Measurements from ENCODE around the gene MYO5B.

Gene MYO5B

DNA sequence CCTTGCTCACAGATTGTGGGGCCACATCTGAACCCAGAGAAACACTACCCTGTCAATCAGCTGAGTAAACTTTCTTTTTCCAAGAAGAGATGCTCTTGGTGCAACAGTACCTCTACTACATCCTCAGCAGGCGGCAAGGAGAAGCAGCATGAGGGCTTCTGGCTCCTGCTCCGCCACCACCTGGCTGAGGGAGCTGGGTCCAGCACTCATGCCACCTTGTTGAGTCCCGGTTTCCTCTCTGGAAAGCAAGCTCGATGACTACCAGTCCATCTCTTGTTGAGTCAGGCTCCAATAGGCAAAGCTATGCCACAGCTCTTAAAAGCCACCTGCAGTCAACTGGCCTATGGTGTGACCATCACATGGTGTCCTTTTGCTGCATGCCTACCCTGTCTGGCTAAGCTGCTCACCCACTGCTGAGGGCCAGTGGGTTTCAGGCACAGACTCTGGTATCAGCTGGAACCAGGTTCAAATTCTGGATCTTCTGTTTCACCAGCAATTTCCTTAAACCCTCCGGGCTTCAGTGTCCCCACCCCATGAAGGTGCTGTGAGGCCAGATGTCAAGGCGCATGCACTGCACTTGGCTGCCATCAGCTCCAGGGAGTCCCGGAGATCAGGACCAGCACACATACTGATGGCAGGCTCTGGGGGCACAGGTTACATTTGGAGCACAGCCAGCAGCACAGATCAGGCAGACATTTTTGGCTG, 339.1 kb downstream of the MYO5B start:
- no peak overlapping the region for H3K27ac ChIP-seq (ENCODE audit: low read depth, low read length)
- no peaks in the 10 kb centered on the region for H3K36me3 ChIP-seq (ENCODE audit: control insufficient read depth, insufficient read depth, low read length)
- H3K4me3 ChIP-seq (ENCODE audit: low read depth, low read length): no peak overlapping the region
- no peaks in the 10 kb centered on the region for H3K9me3 ChIP-seq (ENCODE audit: control insufficient read depth, insufficient read depth, low read depth, low read length)
- H3K4me1 ChIP-seq (ENCODE audit: control insufficient read depth, insufficient read depth, low read length): peaks cover 8% of the 10 kb centered on the region
- H3K9ac ChIP-seq (ENCODE audit: low read length): no peak overlapping the region
- no peaks in the 10 kb centered on the region for H3K27me3 ChIP-seq (ENCODE audit: control insufficient read depth, insufficient read depth, low read length)

GRCh38 chr18:49854681-49855080, 340.3 kb downstream of the MYO5B start:
- H3K9ac ChIP-seq (ENCODE audit: low read length): no peak overlapping the region
- H3K27ac ChIP-seq (ENCODE audit: low read depth, low read length): no peak overlapping the region
- peaks cover 15% of the 10 kb centered on the region for H3K4me1 ChIP-seq (ENCODE audit: control insufficient read depth, insufficient read depth, low read length)
- no peak overlapping the region for H3K4me3 ChIP-seq (ENCODE audit: low read depth, low read length)
- no peaks in the 10 kb centered on the region for H3K9me3 ChIP-seq (ENCODE audit: control insufficient read depth, insufficient read depth, low read depth, low read length)
- H3K36me3 ChIP-seq (ENCODE audit: control insufficient read depth, insufficient read depth, low read length): no peaks in the 10 kb centered on the region
- H3K27me3 ChIP-seq (ENCODE audit: control insufficient read depth, insufficient read depth, low read length): no peaks in the 10 kb centered on the region

DNA sequence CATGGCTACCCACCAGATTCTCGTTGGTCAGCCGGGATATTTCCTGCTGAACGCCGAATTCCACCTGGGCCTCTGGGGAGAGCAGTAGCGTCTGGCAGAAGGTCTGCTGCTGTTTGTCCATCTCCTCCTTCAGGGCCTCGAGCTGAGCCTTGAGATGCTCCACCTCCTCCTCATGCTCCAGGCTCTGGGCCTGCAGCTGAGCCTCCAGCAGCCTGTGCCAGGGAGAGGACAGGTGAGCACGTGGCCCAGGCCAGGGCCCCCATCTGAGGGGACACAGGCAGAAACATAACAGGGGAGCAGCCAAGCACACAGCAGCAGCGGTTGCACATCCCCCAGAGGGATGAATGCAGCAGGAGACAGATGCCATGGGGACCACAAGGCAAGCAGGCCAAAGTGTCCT, 341.5 kb downstream of the MYO5B start:
- Histone ChIP-seq H3K36me3 (ENCODE audit: control insufficient read depth, insufficient read depth, low read length) (no peaks in the 10 kb centered on the region), H3K4me3 (ENCODE audit: low read depth, low read length) (no peak overlapping the region), H3K4me1 (ENCODE audit: control insufficient read depth, insufficient read depth, low read length) (peaks cover 19% of the 10 kb centered on the region), H3K9me3 (ENCODE audit: control insufficient read depth, insufficient read depth, low read depth, low read length) (no peaks in the 10 kb centered on the region), H3K9ac (ENCODE audit: low read length) (no peak overlapping the region), H3K27me3 (ENCODE audit: control insufficient read depth, insufficient read depth, low read length) (no peaks in the 10 kb centered on the region), H3K27ac (ENCODE audit: low read depth, low read length) (no peak overlapping the region)

DNA sequence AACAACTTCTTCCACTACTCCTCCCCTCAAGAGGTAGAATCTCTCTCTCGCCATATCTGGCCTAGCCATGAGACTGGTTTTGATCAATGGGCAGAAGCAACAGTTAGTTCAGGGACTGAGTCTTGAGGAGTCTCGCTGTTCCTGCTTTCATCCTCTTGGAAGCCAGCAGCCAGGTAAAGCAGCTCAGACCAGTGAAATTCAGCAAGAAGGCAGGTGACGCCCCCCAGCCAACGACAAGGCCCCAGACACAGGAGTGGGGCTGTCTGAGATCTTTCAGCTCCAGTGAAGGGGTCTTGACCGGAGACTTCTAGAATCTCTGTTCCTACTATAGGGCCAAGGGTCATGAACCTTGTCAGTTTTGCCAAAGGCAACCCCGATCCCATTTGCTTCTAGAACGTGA, 341.9 kb downstream of the MYO5B start:
- peaks cover 15% of the 10 kb centered on the region for H3K4me1 ChIP-seq (ENCODE audit: control insufficient read depth, insufficient read depth, low read length)

GRCh38 chr18:49851624-49852023, 343.3 kb downstream of the MYO5B start:
- Histone ChIP-seq H3K4me1 (ENCODE audit: control insufficient read depth, insufficient read depth, low read length) (peaks cover 15% of the 10 kb centered on the region), H3K27ac (ENCODE audit: low read depth, low read length) (no peak overlapping the region), H3K36me3 (ENCODE audit: control insufficient read depth, insufficient read depth, low read length) (no peaks in the 10 kb centered on the region), H3K27me3 (ENCODE audit: control insufficient read depth, insufficient read depth, low read length) (no peaks in the 10 kb centered on the region), H3K4me3 (ENCODE audit: low read depth, low read length) (no peak overlapping the region), H3K9me3 (ENCODE audit: control insufficient read depth, insufficient read depth, low read depth, low read length) (no peaks in the 10 kb centered on the region), H3K9ac (ENCODE audit: low read length) (no peak overlapping the region)

More for the DNA sequence above, 341.9 kb downstream of the MYO5B start:
- no peak overlapping the region for H3K4me3 ChIP-seq (ENCODE audit: low read depth, low read length)
- H3K27ac ChIP-seq (ENCODE audit: low read depth, low read length): no peak overlapping the region
- H3K36me3 ChIP-seq (ENCODE audit: control insufficient read depth, insufficient read depth, low read length): no peaks in the 10 kb centered on the region
- H3K9me3 ChIP-seq (ENCODE audit: control insufficient read depth, insufficient read depth, low read depth, low read length): no peaks in the 10 kb centered on the region
- H3K9ac ChIP-seq (ENCODE audit: low read length): no peak overlapping the region
- no peaks in the 10 kb centered on the region for H3K27me3 ChIP-seq (ENCODE audit: control insufficient read depth, insufficient read depth, low read length)

DNA sequence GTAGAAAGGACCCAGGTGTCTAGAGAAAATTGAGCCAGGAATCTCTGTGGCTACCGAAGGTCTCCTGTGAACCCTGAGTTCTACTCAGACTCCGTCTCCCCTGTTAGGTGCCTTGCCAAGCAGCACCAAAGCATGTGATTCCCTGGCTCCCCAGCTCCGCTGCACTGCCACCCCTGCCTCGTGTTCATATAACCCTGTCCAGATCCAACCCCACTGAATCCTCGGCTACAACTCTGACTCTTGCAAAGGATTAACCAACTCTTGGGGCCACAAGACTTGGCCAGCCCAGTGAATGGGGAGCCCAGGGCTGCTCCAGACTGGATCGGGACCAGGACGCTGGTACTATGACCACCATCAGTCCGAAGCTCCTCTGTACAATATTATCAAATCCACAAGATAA, 344.3 kb downstream of the MYO5B start:
- Histone ChIP-seq H3K9ac (ENCODE audit: low read length) (no peak overlapping the region), H3K4me1 (ENCODE audit: control insufficient read depth, insufficient read depth, low read length) (peaks cover 25% of the 10 kb centered on the region), H3K27me3 (ENCODE audit: control insufficient read depth, insufficient read depth, low read length) (no peaks in the 10 kb centered on the region), H3K36me3 (ENCODE audit: control insufficient read depth, insufficient read depth, low read length) (no peaks in the 10 kb centered on the region), H3K9me3 (ENCODE audit: control insufficient read depth, insufficient read depth, low read depth, low read length) (no peaks in the 10 kb centered on the region), H3K4me3 (ENCODE audit: low read depth, low read length) (no peak overlapping the region), H3K27ac (ENCODE audit: low read depth, low read length) (no peak overlapping the region)

DNA sequence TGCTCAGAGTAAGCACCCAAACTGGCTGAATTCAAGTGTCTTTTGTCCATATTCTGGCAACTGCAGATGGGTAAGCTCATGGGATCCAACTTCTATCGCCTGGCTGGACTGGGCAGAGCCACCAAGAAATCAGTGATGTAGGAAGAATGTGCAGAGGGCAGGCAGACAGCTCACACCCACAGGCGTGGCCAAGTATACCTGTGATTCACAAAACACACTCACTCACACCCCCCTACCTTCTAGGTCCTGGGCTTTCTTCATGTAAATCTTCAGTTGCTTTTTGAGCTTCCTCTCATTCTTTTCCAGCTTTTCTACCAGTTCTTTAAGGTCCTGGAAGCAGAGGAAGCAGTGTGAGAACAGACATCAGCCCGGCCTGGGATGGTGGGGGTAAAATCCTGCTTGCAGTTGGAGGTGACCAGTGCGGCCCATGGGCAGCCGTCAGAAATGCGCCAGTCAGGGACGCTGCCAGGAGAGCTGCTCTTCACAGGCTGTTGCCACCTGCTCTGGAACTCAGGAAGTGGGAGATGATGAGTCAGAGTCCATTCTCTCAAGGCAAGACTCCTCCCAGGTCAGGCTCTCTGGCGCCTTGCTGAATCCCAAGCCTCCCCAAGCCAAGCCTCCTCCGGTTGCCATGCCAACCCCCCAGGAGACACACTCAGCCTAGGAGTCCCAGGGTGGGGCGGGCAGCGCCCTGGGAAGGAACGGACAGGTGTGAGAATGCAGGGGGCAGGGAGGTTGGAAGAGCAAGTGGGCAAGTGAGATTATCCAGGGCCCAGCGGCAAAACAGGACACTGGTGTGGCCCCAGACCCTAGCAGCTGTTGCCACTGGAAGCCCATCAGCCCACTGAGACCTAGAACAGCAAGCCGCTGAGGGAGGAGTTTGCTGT, 345.4 kb downstream of the MYO5B start:
- Histone ChIP-seq H3K27ac (ENCODE audit: low read depth, low read length) (no peak overlapping the region), H3K4me3 (ENCODE audit: low read depth, low read length) (no peak overlapping the region), H3K27me3 (ENCODE audit: control insufficient read depth, insufficient read depth, low read length) (no peaks in the 10 kb centered on the region), H3K9ac (ENCODE audit: low read length) (no peak overlapping the region), H3K4me1 (ENCODE audit: control insufficient read depth, insufficient read depth, low read length) (peaks cover 31% of the 10 kb centered on the region), H3K9me3 (ENCODE audit: control insufficient read depth, insufficient read depth, low read depth, low read length) (no peaks in the 10 kb centered on the region), H3K36me3 (ENCODE audit: control insufficient read depth, insufficient read depth, low read length) (no peaks in the 10 kb centered on the region)

- Histone ChIP-seq H3K4me3 (ENCODE audit: low read depth, low read length) (no peak overlapping the region), H3K9me3 (ENCODE audit: control insufficient read depth, insufficient read depth, low read depth, low read length) (no peaks in the 10 kb centered on the region), H3K36me3 (ENCODE audit: control insufficient read depth, insufficient read depth, low read length) (no peaks in the 10 kb centered on the region), H3K4me1 (ENCODE audit: control insufficient read depth, insufficient read depth, low read length) (peaks cover 31% of the 10 kb centered on the region), H3K27me3 (ENCODE audit: control insufficient read depth, insufficient read depth, low read length) (no peaks in the 10 kb centered on the region), H3K9ac (ENCODE audit: low read length) (no peak overlapping the region), H3K27ac (ENCODE audit: low read depth, low read length) (no peak overlapping the region)
These were observed 346.8 kb downstream of the MYO5B start for GRCh38 chr18:49848115-49848514.

GRCh38 chr18:49847524-49847923, 347.4 kb downstream of the MYO5B start:
- H3K27me3 ChIP-seq (ENCODE audit: control insufficient read depth, insufficient read depth, low read length): no peaks in the 10 kb centered on the region
- H3K4me3 ChIP-seq (ENCODE audit: low read depth, low read length): no peak overlapping the region
- no peaks in the 10 kb centered on the region for H3K9me3 ChIP-seq (ENCODE audit: control insufficient read depth, insufficient read depth, low read depth, low read length)
- no peaks in the 10 kb centered on the region for H3K36me3 ChIP-seq (ENCODE audit: control insufficient read depth, insufficient read depth, low read length)
- H3K4me1 ChIP-seq (ENCODE audit: control insufficient read depth, insufficient read depth, low read length): peaks cover 31% of the 10 kb centered on the region
- no peak overlapping the region for H3K27ac ChIP-seq (ENCODE audit: low read depth, low read length)
- H3K9ac ChIP-seq (ENCODE audit: low read length): no peak overlapping the region

GRCh38 chr18:49846718-49847470, 348.1 kb downstream of the MYO5B start:
- Histone ChIP-seq H3K27ac (ENCODE audit: low read depth, low read length) (no peak overlapping the region), H3K27me3 (ENCODE audit: control insufficient read depth, insufficient read depth, low read length) (no peaks in the 10 kb centered on the region), H3K4me1 (ENCODE audit: control insufficient read depth, insufficient read depth, low read length) (peaks cover 31% of the 10 kb centered on the region), H3K9me3 (ENCODE audit: control insufficient read depth, insufficient read depth, low read depth, low read length) (no peaks in the 10 kb centered on the region), H3K4me3 (ENCODE audit: low read depth, low read length) (no peak overlapping the region), H3K36me3 (ENCODE audit: control insufficient read depth, insufficient read depth, low read length) (no peaks in the 10 kb centered on the region), H3K9ac (ENCODE audit: low read length) (no peak overlapping the region)

GRCh38 chr18:49846361-49846662, 348.6 kb downstream of the MYO5B start:
- H3K4me1 ChIP-seq (ENCODE audit: control insufficient read depth, insufficient read depth, low read length): peaks cover 31% of the 10 kb centered on the region
- H3K36me3 ChIP-seq (ENCODE audit: control insufficient read depth, insufficient read depth, low read length): no peaks in the 10 kb centered on the region
- H3K27me3 ChIP-seq (ENCODE audit: control insufficient read depth, insufficient read depth, low read length): no peaks in the 10 kb centered on the region
- H3K9me3 ChIP-seq (ENCODE audit: control insufficient read depth, insufficient read depth, low read depth, low read length): no peaks in the 10 kb centered on the region
- H3K4me3 ChIP-seq (ENCODE audit: low read depth, low read length): no peak overlapping the region
- no peak overlapping the region for H3K9ac ChIP-seq (ENCODE audit: low read length)
- H3K27ac ChIP-seq (ENCODE audit: low read depth, low read length): no peak overlapping the region

All from HUES6 (cell line).